Neural cell (in vitro differentiated cells): ENCODE measurements around the gene OR2T27. TPM values are rescaled to one million over a fixed set of nuclear protein-coding genes. Genes with fewer than 3 reads are reported as not detected.
"Not testable (repeated sequence)": the region's sequence is repeated elsewhere in the genome, so short reads cannot be mapped to it uniquely, and the experiment has no call there.

Source experiments
- H2AFZ ChIP-seq: fragments of 200-600, 300-800 bp; sonication (generic), shearing (Covaris generic); 2 replicates; pipeline ENCODE4 v1.6.0; 2014; ENCODE audit warnings: low read depth, mild to moderate bottlenecking, antibody characterized with exemption, low read length, moderate library complexity
- H3F3A ChIP-seq: fragments of 200-600 bp; shearing (Covaris generic); 2 replicates; pipeline ENCODE4 v1.6.1; 2016; ENCODE audit warnings: mild to moderate bottlenecking, moderate library complexity, mixed read lengths, antibody characterized with exemption, low read length; ENCODE audit not compliant: insufficient read depth, poor library complexity, severe bottlenecking
- H3K27ac ChIP-seq: fragments of 200-600, 300-800 bp; sonication (generic), shearing (Covaris generic); 2 replicates; pipeline ENCODE4 v1.5.1; 2014; ENCODE audit warnings: mild to moderate bottlenecking, low read length, moderate library complexity
- H3K27me3 ChIP-seq: fragments of 300-800, 200-600 bp; sonication (generic), shearing (Covaris generic); 2 replicates; pipeline ENCODE4 v1.6.0; 2014; ENCODE audit warnings: mild to moderate bottlenecking, low read depth, low read length, moderate library complexity; ENCODE audit not compliant: insufficient read depth
- H3K36me3 ChIP-seq: fragments of 300-800, 200-600 bp; sonication (generic), shearing (Covaris generic); 2 replicates; pipeline ENCODE4 v1.5.1; 2014; ENCODE audit warnings: mild to moderate bottlenecking, antibody characterized with exemption, low read length, moderate library complexity; ENCODE audit not compliant: insufficient read depth
- H3K4me2 ChIP-seq: fragments of 300-800, 200-600 bp; sonication (generic), shearing (Covaris generic); 2 replicates; pipeline ENCODE4 v1.6.0; 2014; ENCODE audit warnings: mild to moderate bottlenecking, low read length
- H3K4me3 ChIP-seq: fragments of 300-800, 200-600 bp; sonication (generic), shearing (Covaris generic); 2 replicates; pipeline ENCODE4 v1.5.1; 2014; ENCODE audit warnings: mild to moderate bottlenecking, low read length, moderate library complexity
- H3K79me2 ChIP-seq: fragments of 200-600 bp; shearing (Covaris generic); replicated peaks from 2 replicates; pipeline ENCODE4 v1.6.0; 2014; ENCODE audit warnings: mild to moderate bottlenecking, low read length, moderate library complexity; ENCODE audit not compliant: insufficient read depth
- H3K9ac ChIP-seq: fragments of 300-800, 200-600 bp; sonication (generic), shearing (Covaris generic); 2 replicates; pipeline ENCODE4 v1.6.1; 2016; ENCODE audit warnings: mild to moderate bottlenecking, low read length, mixed read lengths
- H3K9me2 ChIP-seq: fragments of 200-600 bp; shearing (Covaris generic); 2 replicates; pipeline ENCODE4 v1.6.1; 2016; ENCODE audit warnings: mild to moderate bottlenecking, low read length, mixed read lengths; ENCODE audit not compliant: insufficient read depth
- H3K9me3 ChIP-seq: fragments of 200-600, 300-800 bp; sonication (generic), shearing (Covaris generic); 2 replicates; pipeline ENCODE4 v1.6.1; 2016; ENCODE audit warnings: mild to moderate bottlenecking, mixed run types, low read length, moderate library complexity, mixed read lengths
- H4K20me1 ChIP-seq: fragments of 200-600 bp; shearing (Covaris generic); 2 replicates; pipeline ENCODE4 v1.6.1; 2016; ENCODE audit warnings: mild to moderate bottlenecking, mixed run types; ENCODE audit not compliant: insufficient read depth
- EP300 ChIP-seq: fragments of 450-650 bp; conservative IDR thresholded peaks from 2 replicates; pipeline ENCODE4 v1.6.1; 2014; ENCODE audit warnings: antibody characterized with exemption, mild to moderate bottlenecking, moderate library complexity; ENCODE audit not compliant: poor library complexity, severe bottlenecking
- EZH2 ChIP-seq: fragments of 200-600, 300-800 bp; shearing (Covaris generic), sonication (generic); IDR thresholded peaks from 2 replicates; pipeline ENCODE4 v1.6.1; 2014; ENCODE audit warnings: antibody characterized with exemption, low read length, borderline replicate concordance, mild to moderate bottlenecking; ENCODE audit not compliant: insufficient read depth, poor library complexity, severe bottlenecking
- MXI1 ChIP-seq: fragments of 450-650 bp; conservative IDR thresholded peaks from 2 replicates; pipeline ENCODE4 v1.6.1; 2014; ENCODE audit warnings: antibody characterized with exemption, mild to moderate bottlenecking; ENCODE audit not compliant: poor library complexity, severe bottlenecking
- POLR2AphosphoS5 ChIP-seq: IDR thresholded peaks from 2 replicates; pipeline ENCODE4 v1.6.1; 2012
- RAD21 ChIP-seq: fragments of 450-650 bp; conservative IDR thresholded peaks from 2 replicates; pipeline ENCODE4 v1.6.1; 2014; ENCODE audit warnings: antibody characterized with exemption, mild to moderate bottlenecking, moderate library complexity
- SMC3 ChIP-seq: fragments of 450-650 bp; conservative IDR thresholded peaks from 2 replicates; pipeline ENCODE4 v1.6.1; 2014; ENCODE audit warnings: antibody characterized with exemption, mild to moderate bottlenecking, moderate library complexity; ENCODE audit not compliant: poor library complexity
- TAF1 ChIP-seq: IDR thresholded peaks from 2 replicates; pipeline ENCODE4 v1.6.1; 2012; ENCODE audit warnings: low read depth
- polyA plus RNA-seq: library from polyadenylated mRNA; depleted of rRNA; stranded (reverse); fragments of >200 nt; gene quantifications from 2 replicates; pipeline ENCODE4 v1.2.3, GENCODE V29; 2014
- TF ChIP-seq, protein P1 (sequence below): fragments of 450-650 bp; IDR thresholded peaks from 2 replicates; pipeline ENCODE4 v1.5.1; 2014; ENCODE audit warnings: antibody characterized with exemption, mild to moderate bottlenecking, moderate library complexity; ENCODE audit not compliant: poor library complexity, severe bottlenecking
- TF ChIP-seq, protein P2 (sequence below): IDR thresholded peaks from 2 replicates; pipeline ENCODE4 v1.6.1; 2012; ENCODE audit warnings: borderline replicate concordance

OR2T27 gene
- polyA plus RNA-seq, 1 donor from 2014 or later, result not detected

DNA sequence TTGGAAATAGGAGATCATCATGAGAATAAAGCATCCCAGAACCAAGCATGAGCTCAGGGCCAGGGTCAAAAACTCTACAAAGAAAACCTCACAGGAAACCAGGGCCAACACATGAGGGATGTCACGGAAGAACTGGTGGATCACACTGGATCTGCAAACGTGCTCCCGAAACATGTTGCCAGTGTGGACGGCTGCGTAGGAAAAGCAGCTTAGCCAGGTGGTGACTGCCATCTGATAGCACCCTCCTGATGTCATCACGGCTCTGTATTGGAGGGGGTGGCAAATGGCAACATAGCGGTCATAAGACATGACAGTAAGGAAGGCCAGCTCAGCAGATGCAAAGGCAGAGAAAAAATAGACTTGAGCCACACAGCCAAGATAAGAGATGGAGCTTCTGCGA, 26.3 kb upstream of the OR2T27 start:
- Histone ChIP-seq H3K9me2 (no peaks in the 10 kb centered on the region), H3F3A (no peaks in the 10 kb centered on the region), H3K27ac (no peak overlapping the region), H3K4me3 (no peak overlapping the region), H3K27me3 (no peaks in the 10 kb centered on the region), H3K9me3 (no peaks in the 10 kb centered on the region), H2AFZ (no peak overlapping the region), H3K4me2 (no peak overlapping the region), H4K20me1 (no peaks in the 10 kb centered on the region), H3K9ac (no peak overlapping the region), H3K36me3 (no peaks in the 10 kb centered on the region), H3K79me2 (no peaks in the 10 kb centered on the region)
- TF ChIP-seq, protein P1, sequence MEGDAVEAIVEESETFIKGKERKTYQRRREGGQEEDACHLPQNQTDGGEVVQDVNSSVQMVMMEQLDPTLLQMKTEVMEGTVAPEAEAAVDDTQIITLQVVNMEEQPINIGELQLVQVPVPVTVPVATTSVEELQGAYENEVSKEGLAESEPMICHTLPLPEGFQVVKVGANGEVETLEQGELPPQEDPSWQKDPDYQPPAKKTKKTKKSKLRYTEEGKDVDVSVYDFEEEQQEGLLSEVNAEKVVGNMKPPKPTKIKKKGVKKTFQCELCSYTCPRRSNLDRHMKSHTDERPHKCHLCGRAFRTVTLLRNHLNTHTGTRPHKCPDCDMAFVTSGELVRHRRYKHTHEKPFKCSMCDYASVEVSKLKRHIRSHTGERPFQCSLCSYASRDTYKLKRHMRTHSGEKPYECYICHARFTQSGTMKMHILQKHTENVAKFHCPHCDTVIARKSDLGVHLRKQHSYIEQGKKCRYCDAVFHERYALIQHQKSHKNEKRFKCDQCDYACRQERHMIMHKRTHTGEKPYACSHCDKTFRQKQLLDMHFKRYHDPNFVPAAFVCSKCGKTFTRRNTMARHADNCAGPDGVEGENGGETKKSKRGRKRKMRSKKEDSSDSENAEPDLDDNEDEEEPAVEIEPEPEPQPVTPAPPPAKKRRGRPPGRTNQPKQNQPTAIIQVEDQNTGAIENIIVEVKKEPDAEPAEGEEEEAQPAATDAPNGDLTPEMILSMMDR, result no peak
- no peak for TF ChIP-seq POLR2AphosphoS5
- no peak for TF ChIP-seq TAF1
- no peak for TF ChIP-seq MXI1
- TF ChIP-seq SMC3, result no peak
- TF ChIP-seq EP300, result no peak
- no peak for TF ChIP-seq RAD21
- TF ChIP-seq EZH2, result no peak
- TF ChIP-seq, protein P2, sequence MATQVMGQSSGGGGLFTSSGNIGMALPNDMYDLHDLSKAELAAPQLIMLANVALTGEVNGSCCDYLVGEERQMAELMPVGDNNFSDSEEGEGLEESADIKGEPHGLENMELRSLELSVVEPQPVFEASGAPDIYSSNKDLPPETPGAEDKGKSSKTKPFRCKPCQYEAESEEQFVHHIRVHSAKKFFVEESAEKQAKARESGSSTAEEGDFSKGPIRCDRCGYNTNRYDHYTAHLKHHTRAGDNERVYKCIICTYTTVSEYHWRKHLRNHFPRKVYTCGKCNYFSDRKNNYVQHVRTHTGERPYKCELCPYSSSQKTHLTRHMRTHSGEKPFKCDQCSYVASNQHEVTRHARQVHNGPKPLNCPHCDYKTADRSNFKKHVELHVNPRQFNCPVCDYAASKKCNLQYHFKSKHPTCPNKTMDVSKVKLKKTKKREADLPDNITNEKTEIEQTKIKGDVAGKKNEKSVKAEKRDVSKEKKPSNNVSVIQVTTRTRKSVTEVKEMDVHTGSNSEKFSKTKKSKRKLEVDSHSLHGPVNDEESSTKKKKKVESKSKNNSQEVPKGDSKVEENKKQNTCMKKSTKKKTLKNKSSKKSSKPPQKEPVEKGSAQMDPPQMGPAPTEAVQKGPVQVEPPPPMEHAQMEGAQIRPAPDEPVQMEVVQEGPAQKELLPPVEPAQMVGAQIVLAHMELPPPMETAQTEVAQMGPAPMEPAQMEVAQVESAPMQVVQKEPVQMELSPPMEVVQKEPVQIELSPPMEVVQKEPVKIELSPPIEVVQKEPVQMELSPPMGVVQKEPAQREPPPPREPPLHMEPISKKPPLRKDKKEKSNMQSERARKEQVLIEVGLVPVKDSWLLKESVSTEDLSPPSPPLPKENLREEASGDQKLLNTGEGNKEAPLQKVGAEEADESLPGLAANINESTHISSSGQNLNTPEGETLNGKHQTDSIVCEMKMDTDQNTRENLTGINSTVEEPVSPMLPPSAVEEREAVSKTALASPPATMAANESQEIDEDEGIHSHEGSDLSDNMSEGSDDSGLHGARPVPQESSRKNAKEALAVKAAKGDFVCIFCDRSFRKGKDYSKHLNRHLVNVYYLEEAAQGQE, result no peak

DNA sequence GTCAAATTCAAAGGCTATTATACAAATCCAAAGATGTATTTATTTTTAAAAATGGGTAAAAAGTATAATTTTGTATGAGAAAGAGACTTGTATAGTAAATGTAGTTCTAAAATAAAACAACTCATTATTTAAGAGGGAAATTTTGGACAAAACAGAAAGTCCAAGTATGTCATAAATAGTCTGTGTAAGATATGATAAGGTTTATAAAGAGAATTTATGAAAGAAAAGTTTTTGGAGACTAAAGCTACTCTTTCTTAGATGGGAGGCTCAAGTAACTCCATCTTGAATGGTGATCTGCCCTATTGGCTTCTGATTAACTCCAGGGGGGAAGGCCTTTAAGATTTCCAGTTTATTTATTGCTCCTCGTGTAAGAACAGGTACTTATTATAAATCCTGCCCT, 14.7 kb upstream of the OR2T27 start:
- no peak for TF ChIP-seq POLR2AphosphoS5
- H3K4me3 ChIP-seq, result no peak overlapping the region
- no peaks in the 10 kb centered on the region for H3F3A ChIP-seq
- H2AFZ ChIP-seq, result no peak overlapping the region
- H3K9ac ChIP-seq, result no peak overlapping the region
- H3K27me3 ChIP-seq, result no peaks in the 10 kb centered on the region
- no peak overlapping the region for H3K27ac ChIP-seq
- no peaks in the 10 kb centered on the region for H3K36me3 ChIP-seq
- H3K9me3 ChIP-seq, result no peaks in the 10 kb centered on the region
- no peaks in the 10 kb centered on the region for H3K79me2 ChIP-seq
- H4K20me1 ChIP-seq, result no peaks in the 10 kb centered on the region
- H3K4me2 ChIP-seq, result no peak overlapping the region
- no peaks in the 10 kb centered on the region for H3K9me2 ChIP-seq

DNA sequence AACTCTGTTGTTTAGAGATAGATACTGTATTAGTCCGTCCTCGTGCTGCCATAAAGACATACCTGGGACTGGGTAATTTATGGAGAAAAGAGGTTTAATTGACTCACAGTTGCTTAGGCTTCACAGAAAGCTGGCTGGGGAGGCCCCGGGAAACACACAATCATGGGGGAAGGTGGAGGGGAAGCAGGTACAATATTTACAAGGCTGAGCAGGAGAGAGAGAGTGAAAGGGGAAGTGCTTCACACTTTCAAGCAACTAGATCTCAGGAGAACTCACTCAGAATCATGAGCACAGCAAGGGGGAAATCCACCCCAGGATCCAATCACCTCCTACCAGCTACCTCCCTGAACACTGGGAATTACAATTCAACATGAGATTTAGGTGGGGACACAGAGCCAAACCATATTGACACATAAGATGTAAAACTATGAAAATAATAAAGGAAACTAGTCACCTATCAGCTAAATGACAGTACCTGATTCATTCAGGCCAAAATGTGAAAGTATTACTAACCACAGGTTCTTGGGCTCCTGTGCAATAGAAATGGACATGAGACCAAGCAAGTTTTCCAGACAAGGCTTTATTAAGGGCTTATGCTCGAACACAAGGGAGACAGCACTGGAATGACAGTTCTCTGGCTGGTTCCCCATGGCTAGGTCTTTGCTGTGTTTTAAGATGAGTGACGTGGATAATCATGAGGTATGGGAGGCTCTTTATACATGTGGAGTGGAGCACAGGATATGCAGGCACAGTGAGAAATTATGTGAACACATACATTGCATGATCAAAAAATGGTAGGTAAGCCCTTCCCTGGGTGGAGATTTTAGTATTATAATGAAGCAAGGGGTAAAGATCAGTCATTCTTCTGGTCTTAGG, 8.4 kb upstream of the OR2T27 start:
- not testable (repeated sequence) for H3K36me3 ChIP-seq, H4K20me1 ChIP-seq, H2AFZ ChIP-seq, H3K4me3 ChIP-seq, H3K9me3 ChIP-seq, H3K9me2 ChIP-seq, H3K9ac ChIP-seq, H3K27ac ChIP-seq, H3K4me2 ChIP-seq, H3K79me2 ChIP-seq, H3K27me3 ChIP-seq, H3F3A ChIP-seq

DNA sequence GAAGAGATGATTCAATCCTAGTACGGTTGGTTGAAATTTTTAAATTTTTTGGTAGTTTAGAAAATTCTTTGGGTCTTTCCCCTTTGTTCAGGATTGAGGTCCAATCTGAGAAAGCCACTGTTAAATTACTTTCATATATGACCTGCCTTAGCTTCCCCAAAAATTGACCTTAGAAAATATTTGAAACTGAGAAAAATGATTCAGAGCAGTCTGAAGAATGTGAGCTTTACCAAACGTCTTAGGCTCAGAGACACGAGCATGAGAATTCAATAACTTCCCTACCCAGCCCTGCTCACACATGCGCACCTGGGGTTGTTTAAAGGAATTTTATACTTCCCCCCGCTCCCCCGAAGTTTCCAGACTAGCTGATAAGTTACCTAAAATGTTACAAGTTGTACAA, 1.5 kb upstream of the OR2T27 start:
- H3K9ac ChIP-seq, H3K27me3 ChIP-seq, H4K20me1 ChIP-seq, H2AFZ ChIP-seq, H3K9me3 ChIP-seq, H3K27ac ChIP-seq, H3F3A ChIP-seq, H3K4me2 ChIP-seq, H3K36me3 ChIP-seq, H3K79me2 ChIP-seq, H3K4me3 ChIP-seq, H3K9me2 ChIP-seq: not testable (repeated sequence)
